Mesothelial cell of epicardium (in vitro differentiated cells): ENCODE measurements around the gene SYNC. TPM values are rescaled to one million over a fixed set of nuclear protein-coding genes. Genes with fewer than 3 reads are reported as not detected.
"Not testable (repeated sequence)": the region's sequence is repeated elsewhere in the genome, so short reads cannot be mapped to it uniquely, and the experiment has no call there.

Experiments
- DNase-seq, 2 experiments: peaks; one replicate each; pipeline ENCODE4 v3.0.0; 2021; ENCODE audit warnings: low spot score in 2 of 2; ENCODE audit not compliant: unreplicated experiment in 2 of 2
- H3K27ac Mint-ChIP-seq: 2 replicates; pipeline ENCODE4 v1.8.0; 2021; ENCODE audit warnings: mixed read lengths
- H3K27me3 Mint-ChIP-seq: 2 replicates; pipeline ENCODE4 v1.8.0; 2021; ENCODE audit warnings: low read depth, mixed read lengths
- H3K36me3 Mint-ChIP-seq: 2 replicates; pipeline ENCODE4 v1.8.0; 2021; ENCODE audit warnings: mixed read lengths
- H3K4me1 Mint-ChIP-seq: 2 replicates; pipeline ENCODE4 v1.8.0; 2021; ENCODE audit warnings: mixed read lengths
- H3K4me3 Mint-ChIP-seq: 2 replicates; pipeline ENCODE4 v1.8.0; 2021; ENCODE audit warnings: mild to moderate bottlenecking, moderate library complexity, mixed read lengths
- H3K9me3 Mint-ChIP-seq: 2 replicates; pipeline ENCODE4 v1.8.0; 2021; ENCODE audit warnings: mixed read lengths
- CTCF ChIP-seq: fragments of 200-600 bp; sonication (generic); IDR thresholded peaks from one replicate; pipeline ENCODE4 v1.5.0; 2021; ENCODE audit warnings: antibody characterized with exemption; ENCODE audit not compliant: unreplicated experiment
- total RNA-seq: library from RNA; stranded (reverse); gene quantifications from 3 replicates; pipeline ENCODE4 v1.2.1, GENCODE V29; 2021

The SYNC gene
- total RNA-seq, 1 donor from 2014 or later = 4.0 TPM

- H3K27me3 Mint-ChIP-seq = no peaks in the 10 kb centered on the region
- no peak overlapping the region for H3K27ac Mint-ChIP-seq
- no peaks in the 10 kb centered on the region for H3K9me3 Mint-ChIP-seq
- H3K4me1 Mint-ChIP-seq = peaks cover 21% of the 10 kb centered on the region
- peak overlapping the region; percentile 20 for H3K4me3 Mint-ChIP-seq
- DNase-seq = no peak
- no peak for TF ChIP-seq CTCF
- no peaks in the 10 kb centered on the region for H3K36me3 Mint-ChIP-seq
These were observed 10.5 kb upstream of the SYNC start for GRCh38 chr1:32713081-32713480.

- not testable (repeated sequence) for H3K27ac Mint-ChIP-seq, H3K36me3 Mint-ChIP-seq
These were observed 8.7 kb upstream of the SYNC start for GRCh38 chr1:32711221-32711620.

GRCh38 chr1:32709476-32709875, 6.9 kb upstream of the SYNC start:
- Mint-ChIP-seq H3K36me3 (no peaks in the 10 kb centered on the region), H3K27ac (no peak overlapping the region), H3K9me3 (no peaks in the 10 kb centered on the region), H3K4me3 (no peak overlapping the region), H3K4me1 (peaks cover 7% of the 10 kb centered on the region), H3K27me3 (no peaks in the 10 kb centered on the region)
- TF ChIP-seq CTCF = no peak
- DNase-seq = no peak

More at GRCh38 chr1:32711221-32711620, 8.7 kb upstream of the SYNC start:
- not testable (repeated sequence) for DNase-seq, H3K4me1 Mint-ChIP-seq, H3K4me3 Mint-ChIP-seq, H3K27me3 Mint-ChIP-seq, H3K9me3 Mint-ChIP-seq

- peak overlapping the region; percentile 53 for H3K27ac Mint-ChIP-seq
- no peak overlapping the region for H3K4me3 Mint-ChIP-seq
- no peak for TF ChIP-seq CTCF
- H3K4me1 Mint-ChIP-seq = peaks cover 9% of the 10 kb centered on the region
- no peaks in the 10 kb centered on the region for H3K27me3 Mint-ChIP-seq
- H3K36me3 Mint-ChIP-seq = no peaks in the 10 kb centered on the region
- no peaks in the 10 kb centered on the region for H3K9me3 Mint-ChIP-seq
- DNase-seq = no peak
These were observed 6.5 kb upstream of the SYNC start for GRCh38 chr1:32709075-32709474.

- H3K4me3 Mint-ChIP-seq = no peak overlapping the region
- DNase-seq = no peak
- H3K9me3 Mint-ChIP-seq = no peaks in the 10 kb centered on the region
- H3K27me3 Mint-ChIP-seq = no peaks in the 10 kb centered on the region
- H3K36me3 Mint-ChIP-seq = no peaks in the 10 kb centered on the region
- TF ChIP-seq CTCF = no peak
- peaks cover 23% of the 10 kb centered on the region for H3K4me1 Mint-ChIP-seq
- H3K27ac Mint-ChIP-seq = no peak overlapping the region
These were observed 3.9 kb upstream of the SYNC start for GRCh38 chr1:32706491-32706890.

- no peak for TF ChIP-seq CTCF
- Mint-ChIP-seq H3K4me3 (no peak overlapping the region), H3K27me3 (no peaks in the 10 kb centered on the region), H3K4me1 (peaks cover 22% of the 10 kb centered on the region), H3K27ac (no peak overlapping the region), H3K9me3 (no peaks in the 10 kb centered on the region), H3K36me3 (no peaks in the 10 kb centered on the region)
- DNase-seq = no peak
These were observed 2.9 kb upstream of the SYNC start for GRCh38 chr1:32705516-32705915.
